Activated CD8-positive, alpha-beta T cell treated with anti-CD3 and anti-CD28 coated beads, Interleukin-2, amount 10 ng/mL, durations not matched to agents 7 days and 5 days (primary cell): ENCODE results near the gene SMIM36. TPM values are rescaled to one million over a fixed set of nuclear protein-coding genes. Genes with fewer than 3 reads are reported as not detected.
"Not testable (repeated sequence)": the region's sequence is repeated elsewhere in the genome, so short reads cannot be mapped to it uniquely, and the experiment has no call there.

ENCODE experiments used
- ATAC-seq: fragments of 150-1000 bp; cut with Tn5 transposase; one replicate; pipeline ENCODE4 v1.10.0; 2021; ENCODE audit warnings: moderate library complexity
- CTCF ChIA-PET: fragments of 350-600 bp; sonication (Branson Sonifier 250); formaldehyde crosslinking; loops from one replicate; lab custom pipeline; 2021; ENCODE audit warnings: antibody characterized with exemption; lab: Charles Lee
- POLR2A ChIA-PET: fragments of 350-600 bp; sonication (Branson Sonifier 250); formaldehyde crosslinking; loops from one replicate; lab custom pipeline; 2021; ENCODE audit warnings: antibody characterized with exemption; lab: Charles Lee
- DNase-seq: peaks from one replicate; pipeline ENCODE4 v3.0.0-alpha.2; 2020
- H3K27ac Mint-ChIP-seq: one replicate; pipeline ENCODE4 v1.8.0; 2021; ENCODE audit warnings: mild to moderate bottlenecking, mixed read lengths
- H3K27me3 Mint-ChIP-seq: one replicate; pipeline ENCODE4 v1.8.0; 2021; ENCODE audit warnings: low read depth, mixed read lengths
- H3K36me3 Mint-ChIP-seq: one replicate; pipeline ENCODE4 v1.8.0; 2021; ENCODE audit warnings: low read depth, mixed read lengths
- H3K4me1 Mint-ChIP-seq: one replicate; pipeline ENCODE4 v1.8.0; 2021; ENCODE audit warnings: low read depth, mixed read lengths
- H3K4me3 Mint-ChIP-seq: one replicate; pipeline ENCODE4 v1.8.0; 2021; ENCODE audit warnings: mild to moderate bottlenecking, mixed read lengths
- H3K9me3 Mint-ChIP-seq: one replicate; pipeline ENCODE4 v1.8.0; 2022; ENCODE audit warnings: mixed read lengths; ENCODE audit not compliant: insufficient read depth
- total RNA-seq, 2 experiments: library from RNA; stranded (reverse); gene quantifications; one replicate each; pipeline ENCODE4 v1.2.3, GENCODE V29; 2021

Gene SMIM36
- total RNA-seq, 2 experiments from 2014 or later, result not detected

GRCh38 chr17:55531053-55531728, 19.9 kb upstream of the SMIM36 start:
- Mint-ChIP-seq H3K36me3 (no peaks in the 10 kb centered on the region), H3K4me3 (no peak overlapping the region), H3K9me3 (no peaks in the 10 kb centered on the region), H3K27me3 (peaks cover 2% of the 10 kb centered on the region), H3K4me1 (no peaks in the 10 kb centered on the region), H3K27ac (no peak overlapping the region)
- CTCF ChIA-PET, result interaction anchor here (0.9 to 3.4 kb wide), 2 partner anchors 187 to 204 kb away, joined by 3 to 11 read pairs; no protein-coding TSS in a partner anchor
- no peak for ATAC-seq
- no peak for DNase-seq
- POLR2A ChIA-PET, result no interaction called here

GRCh38 chr17:55530064-55530463, 18.8 kb upstream of the SMIM36 start:
- DNase-seq (no peak), ATAC-seq (no peak)
- POLR2A ChIA-PET, result no interaction called here
- CTCF ChIA-PET, result interaction anchor here (1.0 to 7.8 kb wide), 2 partner anchors 16 to 71 kb away, joined by 3 to 77 read pairs; no protein-coding TSS in a partner anchor
- no peak overlapping the region for H3K27ac Mint-ChIP-seq
- no peaks in the 10 kb centered on the region for H3K4me1 Mint-ChIP-seq
- H3K4me3 Mint-ChIP-seq, result no peak overlapping the region
- peaks cover 4% of the 10 kb centered on the region for H3K27me3 Mint-ChIP-seq
- no peaks in the 10 kb centered on the region for H3K9me3 Mint-ChIP-seq
- no peaks in the 10 kb centered on the region for H3K36me3 Mint-ChIP-seq

- DNase-seq, result no peak
- CTCF ChIA-PET, result interaction anchor here (1.2 to 7.8 kb wide), 9 partner anchors 67 to 243 kb away, joined by 4 to 77 read pairs (median 14); no protein-coding TSS in a partner anchor
Observed at GRCh38 chr17:55527540-55528118, 16.4 kb upstream of the SMIM36 start.

GRCh38 chr17:55524440-55525220, 13.4 kb upstream of the SMIM36 start:
- Mint-ChIP-seq H3K9me3 (no peaks in the 10 kb centered on the region), H3K4me1 (no peaks in the 10 kb centered on the region), H3K27me3 (peaks cover 9% of the 10 kb centered on the region), H3K27ac (no peak overlapping the region), H3K36me3 (no peaks in the 10 kb centered on the region), H3K4me3 (no peak overlapping the region)
- DNase-seq (no peak), ATAC-seq (no peak)
- CTCF ChIA-PET, result interaction anchor here (0.7 to 7.8 kb wide), 5 partner anchors 10 to 795 kb away, joined by 3 to 77 read pairs (median 6); no protein-coding TSS in a partner anchor
- POLR2A ChIA-PET, result no interaction called here

More at GRCh38 chr17:55527540-55528118, 16.4 kb upstream of the SMIM36 start:
- no peaks in the 10 kb centered on the region for H3K4me1 Mint-ChIP-seq
- ATAC-seq, result no peak
- H3K27me3 Mint-ChIP-seq, result peaks cover 5% of the 10 kb centered on the region
- POLR2A ChIA-PET, result no interaction called here
- no peaks in the 10 kb centered on the region for H3K36me3 Mint-ChIP-seq
- H3K27ac Mint-ChIP-seq, result no peak overlapping the region
- H3K9me3 Mint-ChIP-seq, result no peaks in the 10 kb centered on the region
- no peak overlapping the region for H3K4me3 Mint-ChIP-seq

- ATAC-seq, H3K9me3 Mint-ChIP-seq, H3K4me3 Mint-ChIP-seq, H3K27me3 Mint-ChIP-seq, H3K36me3 Mint-ChIP-seq, H3K27ac Mint-ChIP-seq, POLR2A ChIA-PET, H3K4me1 Mint-ChIP-seq, DNase-seq: not testable (repeated sequence)
- CTCF ChIA-PET, result interaction anchor here (1.2 to 7.8 kb wide), 2 partner anchors 9 to 78 kb away, joined by 4 to 77 read pairs; no protein-coding TSS in a partner anchor
Observed at GRCh38 chr17:55523032-55523431, 11.8 kb upstream of the SMIM36 start.

- no peak overlapping the region for H3K4me3 Mint-ChIP-seq
- ChIA-PET POLR2A (no interaction called here), CTCF (interaction anchor here (0.7 kb wide), 1 partner anchor 9 kb away, joined by 3 read pairs; no protein-coding TSS in a partner anchor)
Observed at GRCh38 chr17:55521186-55521585, 9.9 kb upstream of the SMIM36 start.

GRCh38 chr17:55520402-55520801, 9.2 kb upstream of the SMIM36 start:
- Mint-ChIP-seq H3K36me3 (no peaks in the 10 kb centered on the region), H3K4me3 (no peak overlapping the region), H3K4me1 (no peaks in the 10 kb centered on the region), H3K9me3 (no peaks in the 10 kb centered on the region), H3K27me3 (peaks cover 12% of the 10 kb centered on the region), H3K27ac (no peak overlapping the region)
- CTCF ChIA-PET, result no interaction called here
- DNase-seq (no peak), ATAC-seq (no peak)
- POLR2A ChIA-PET, result no interaction called here

More at GRCh38 chr17:55521186-55521585, 9.9 kb upstream of the SMIM36 start:
- DNase-seq (no peak), ATAC-seq (no peak)
- no peaks in the 10 kb centered on the region for H3K36me3 Mint-ChIP-seq
- H3K4me1 Mint-ChIP-seq, result no peaks in the 10 kb centered on the region
- H3K9me3 Mint-ChIP-seq, result no peaks in the 10 kb centered on the region
- peaks cover 10% of the 10 kb centered on the region for H3K27me3 Mint-ChIP-seq
- no peak overlapping the region for H3K27ac Mint-ChIP-seq

GRCh38 chr17:55518510-55518909, 7.3 kb upstream of the SMIM36 start:
- Mint-ChIP-seq H3K27ac (no peak overlapping the region), H3K36me3 (no peaks in the 10 kb centered on the region), H3K4me1 (peaks cover 6% of the 10 kb centered on the region), H3K9me3 (no peaks in the 10 kb centered on the region), H3K27me3 (peaks cover 11% of the 10 kb centered on the region), H3K4me3 (no peak overlapping the region)
- POLR2A ChIA-PET, result no interaction called here
- CTCF ChIA-PET, result no interaction called here
- ATAC-seq (no peak), DNase-seq (no peak)

GRCh38 chr17:55513885-55514590, 2.8 kb upstream of the SMIM36 start:
- POLR2A ChIA-PET, result no interaction called here
- CTCF ChIA-PET, result interaction anchor here (0.6 to 1.9 kb wide), 46 partner anchors 8 to 523 kb away, joined by 3 to 14 read pairs (median 4); no protein-coding TSS in a partner anchor
- peaks cover 6% of the 10 kb centered on the region for H3K4me1 Mint-ChIP-seq
- H3K9me3 Mint-ChIP-seq, result no peaks in the 10 kb centered on the region
- peak; percentile 76 for ATAC-seq
- H3K27ac Mint-ChIP-seq, result no peak overlapping the region
- no peaks in the 10 kb centered on the region for H3K36me3 Mint-ChIP-seq
- peaks cover 14% of the 10 kb centered on the region for H3K27me3 Mint-ChIP-seq
- DNase-seq, result peak; percentile 84
- H3K4me3 Mint-ChIP-seq, result no peak overlapping the region

GRCh38 chr17:55507669-55508068, 3.6 kb downstream of the SMIM36 start:
- CTCF ChIA-PET, H3K4me3 Mint-ChIP-seq, DNase-seq, POLR2A ChIA-PET, H3K36me3 Mint-ChIP-seq, H3K27ac Mint-ChIP-seq, H3K4me1 Mint-ChIP-seq, ATAC-seq, H3K27me3 Mint-ChIP-seq, H3K9me3 Mint-ChIP-seq: not testable (repeated sequence)

- H3K4me1 Mint-ChIP-seq, H3K9me3 Mint-ChIP-seq, DNase-seq, H3K27ac Mint-ChIP-seq, POLR2A ChIA-PET, H3K4me3 Mint-ChIP-seq, CTCF ChIA-PET, ATAC-seq, H3K36me3 Mint-ChIP-seq, H3K27me3 Mint-ChIP-seq: not testable (repeated sequence)
Observed at GRCh38 chr17:55501626-55502025, 9.6 kb downstream of the SMIM36 start.
